ENCODE data around the gene ART5. TPM values are rescaled to one million over a fixed set of nuclear protein-coding genes. Genes with fewer than 3 reads are reported as not detected.

Gene ART5
- total and polyA plus RNA-seq, 10 donors, result not detected

DNA sequence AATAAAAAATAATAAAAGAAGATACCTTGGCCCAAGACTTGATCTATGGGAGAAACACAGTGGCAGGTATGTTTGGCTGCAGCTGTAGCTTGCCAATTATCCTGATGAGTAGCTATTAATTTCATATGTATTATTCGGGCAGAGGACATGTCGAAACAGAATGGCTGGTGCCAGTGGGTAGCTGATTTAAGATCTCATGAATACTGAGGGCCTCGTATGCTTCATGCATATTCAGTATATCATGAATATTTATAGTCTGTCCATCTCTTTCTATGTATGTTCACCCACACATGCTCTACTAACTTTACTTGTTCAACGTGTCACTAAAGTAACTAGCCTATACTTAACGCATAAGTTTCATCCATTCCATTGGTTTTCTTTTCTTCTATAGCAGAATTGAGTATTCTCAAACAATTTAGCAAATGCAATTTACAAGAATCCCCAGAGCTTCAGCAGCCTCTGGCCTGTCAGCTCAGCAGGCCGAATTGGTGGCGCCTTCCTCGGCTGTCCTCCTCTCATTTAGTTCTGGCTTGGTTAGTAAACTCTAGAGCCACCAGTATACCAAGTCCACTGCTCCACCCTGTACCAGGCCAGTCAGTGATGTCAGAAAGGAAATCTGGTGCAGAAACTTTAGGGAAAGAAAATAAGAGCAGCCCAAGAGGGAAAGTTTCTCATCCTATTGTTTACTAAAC lies 17.9 kb downstream of the ART5 start:
- TF ChIP-seq CTCF (IDR thresholded peaks at IDR 0.05 in 8 of 11, conservative IDR thresholded peaks at IDR 0.05 in 3 of 11), result no peak
- no peak for TF ChIP-seq POLR2AphosphoS5 (IDR thresholded peaks at IDR 0.05)
- intact Hi-C loops (cut with DNase I; ENCODE audit: low total_unique reads), result no loop called here
- peak; percentile 6 for DNase-seq
- H3K9me3 ChIP-seq, result no peaks in the 10 kb centered on the region
- H3K4me1 ChIP-seq, result peaks cover 0 to 7% (median 0%) of the 10 kb centered on the region in 6 donors
- 55 to 75% (median 62%) methylated on average over 8 of the region's 8 CpGs for WGBS, 5 donors
- H3K27ac ChIP-seq, result no peak overlapping the region
- H3K27me3 ChIP-seq (replicated peaks in 1 of 7), result no peaks in the 10 kb centered on the region
- H3K36me3 ChIP-seq, result no peaks in the 10 kb centered on the region
- H3K4me3 ChIP-seq, result no peak overlapping the region

GRCh38 chr11:3623121-3623520 lies 18.7 kb downstream of the ART5 start:
- H3K4me1 ChIP-seq, result peaks cover 0 to 7% (median 0%) of the 10 kb centered on the region in 6 donors
- no peak overlapping the region for H3K27ac ChIP-seq
- no peaks in the 10 kb centered on the region for H3K36me3 ChIP-seq
- H3K4me3 ChIP-seq, result no peak overlapping the region
- WGBS, 5 donors, result 81 to 95% (median 89%) methylated on average over 5 of the region's 5 CpGs
- no peak for TF ChIP-seq CTCF (IDR thresholded peaks at IDR 0.05 in 8 of 11, conservative IDR thresholded peaks at IDR 0.05 in 3 of 11)
- TF ChIP-seq POLR2A (IDR thresholded peaks at IDR 0.05), result no peak
- TF ChIP-seq POLR2AphosphoS5 (IDR thresholded peaks at IDR 0.05), result no peak
- intact Hi-C loops (cut with DNase I; ENCODE audit: low total_unique reads), result no loop called here
- no peaks in the 10 kb centered on the region for H3K9me3 ChIP-seq
- DNase-seq, result peak; percentile 29
- no peaks in the 10 kb centered on the region for H3K27me3 ChIP-seq (replicated peaks in 1 of 7)

DNA sequence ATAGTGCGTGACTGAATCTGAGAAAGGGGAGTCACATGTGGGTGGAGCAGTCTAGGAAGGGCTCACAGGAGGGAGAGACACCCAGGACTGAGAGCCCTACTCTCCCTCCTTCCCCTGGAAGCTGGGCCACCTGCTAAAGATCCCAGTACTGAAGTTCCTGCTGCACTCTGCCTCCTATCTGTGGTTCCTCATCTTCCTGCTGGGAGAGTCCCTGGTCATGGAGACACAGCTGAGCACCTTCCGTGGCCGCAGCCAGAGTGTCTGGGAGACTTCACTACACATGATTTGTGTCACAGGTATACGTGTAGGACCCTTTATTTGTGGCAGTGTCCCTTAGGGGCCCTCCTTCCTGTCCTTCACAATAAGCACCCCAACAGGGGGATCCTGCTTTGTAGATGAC lies 19.3 kb downstream of the ART5 start:
- intact Hi-C loops (cut with DNase I; ENCODE audit: low total_unique reads), result no loop called here
- DNase-seq, result peak; percentile 54
- WGBS, 5 donors, result 55 to 77% (median 68%) methylated on average over 4 of the region's 4 CpGs
- no peaks in the 10 kb centered on the region for H3K36me3 ChIP-seq
- H3K9me3 ChIP-seq, result no peaks in the 10 kb centered on the region
- H3K27me3 ChIP-seq (replicated peaks in 1 of 7), result no peaks in the 10 kb centered on the region
- H3K27ac ChIP-seq, result no peak overlapping the region
- H3K4me1 ChIP-seq, result peaks cover 0 to 7% (median 0%) of the 10 kb centered on the region in 6 donors
- TF ChIP-seq CTCF (IDR thresholded peaks at IDR 0.05 in 8 of 11, conservative IDR thresholded peaks at IDR 0.05 in 3 of 11) (no peak), POLR2A (IDR thresholded peaks at IDR 0.05) (no peak), POLR2AphosphoS5 (IDR thresholded peaks at IDR 0.05) (no peak)
- no peak overlapping the region for H3K4me3 ChIP-seq

- intact Hi-C loops (cut with DNase I; ENCODE audit: low total_unique reads), result no loop called here
- no peaks in the 10 kb centered on the region for H3K9me3 ChIP-seq
- 81 to 90% (median 85%) methylated on average over 8 of the region's 8 CpGs for WGBS, 5 donors
- no peaks in the 10 kb centered on the region for H3K27me3 ChIP-seq (replicated peaks in 1 of 7)
- peaks cover 0 to 16% (median 4%) of the 10 kb centered on the region in 6 donors for H3K4me1 ChIP-seq
- H3K27ac ChIP-seq, result no peak overlapping the region
- TF ChIP-seq POLR2A (IDR thresholded peaks at IDR 0.05) (no peak), CTCF (IDR thresholded peaks at IDR 0.05 in 8 of 11, conservative IDR thresholded peaks at IDR 0.05 in 3 of 11) (no peak), POLR2AphosphoS5 (IDR thresholded peaks at IDR 0.05) (no peak)
- no peak overlapping the region for H3K4me3 ChIP-seq
- no peaks in the 10 kb centered on the region for H3K36me3 ChIP-seq
- DNase-seq, result peak; percentile 36
Observed at GRCh38 chr11:3617990-3618389, 23.8 kb downstream of the ART5 start.
